ENCODE data around the gene ODAD3. TPM values are rescaled to one million over a fixed set of nuclear protein-coding genes. Genes with fewer than 3 reads are reported as not detected.
A peak's percentile ranks its signal among the peaks of the same experiment; 100 is the strongest.

Gene ODAD3
- total and polyA plus RNA-seq, 2 of the 13 experiments (the other 11 are each of a cell fraction or from before 2014, with no cell fraction given), result 0.04 to 0.08 TPM

GRCh38 chr19:11380653-11381537 is 54.0 kb downstream of the ODAD3 start (continued):
- no peak for TF ChIP-seq ZHX2 (IDR thresholded peaks at IDR 0.05; ENCODE audit: low read depth)
- TF ChIP-seq ZHX2 (CRISPR knock-in tag; IDR thresholded peaks at IDR 0.05; ENCODE audit: borderline replicate concordance), result no peak
- TF ChIP-seq ZNF576 (CRISPR knock-in tag; IDR thresholded peaks at IDR 0.05), result no peak
- peak; percentile 97 for TF ChIP-seq DRAP1 (CRISPR knock-in tag; IDR thresholded peaks at IDR 0.05)
- TF ChIP-seq ZNF775 (CRISPR knock-in tag; IDR thresholded peaks at IDR 0.05; ENCODE audit: borderline replicate concordance), result no peak
- TF ChIP-seq ZNF639 (CRISPR knock-in tag; conservative IDR thresholded peaks at IDR 0.05), result no peak
- TF ChIP-seq NFE2 (CRISPR knock-in tag; IDR thresholded peaks at IDR 0.05), result no peak
- no peak for TF ChIP-seq ARNT (IDR thresholded peaks at IDR 0.05)
- no peak for TF ChIP-seq RFXAP (CRISPR knock-in tag; IDR thresholded peaks at IDR 0.05; ENCODE audit: borderline replicate concordance)
- no peak for TF ChIP-seq ZNF205 (CRISPR knock-in tag; IDR thresholded peaks at IDR 0.05)
- no peak for TF ChIP-seq NFKBIZ (CRISPR knock-in tag; IDR thresholded peaks at IDR 0.05)
- TF ChIP-seq SRSF9 (IDR thresholded peaks at IDR 0.05; ENCODE audit: borderline replicate concordance, insufficient read depth, low read depth, low read length, poor library complexity, severe bottlenecking), result no peak
- no peak for TF ChIP-seq ZNF138 (CRISPR knock-in tag; IDR thresholded peaks at IDR 0.05; ENCODE audit: low read depth)
- peak; percentile 65 for TF ChIP-seq ASH2L (IDR thresholded peaks at IDR 0.05; ENCODE audit: insufficient read length, low read depth, low read length)
- peak; percentile 71; the same call in 1 of the 2 replicates for TF ChIP-seq TAF1 (CRISPR knock-in tag; IDR thresholded peaks at IDR 0.05)
- no peak for TF ChIP-seq ZNF552 (CRISPR knock-in tag; IDR thresholded peaks at IDR 0.05; ENCODE audit: borderline replicate concordance)
- TF ChIP-seq MTF2 (CRISPR knock-in tag; IDR thresholded peaks at IDR 0.05; ENCODE audit: borderline replicate concordance), result no peak
- peak; percentile 59; the same call in 1 of the 2 replicates for TF ChIP-seq MIXL1 (CRISPR knock-in tag; IDR thresholded peaks at IDR 0.05)
- TF ChIP-seq CERS6 (CRISPR knock-in tag; IDR thresholded peaks at IDR 0.05), result no peak
- no peak for TF ChIP-seq NPAS2 (CRISPR knock-in tag; IDR thresholded peaks at IDR 0.05; ENCODE audit: borderline replicate concordance)
- peak; percentile 83 for TF ChIP-seq HOXA3 (CRISPR knock-in tag; IDR thresholded peaks at IDR 0.05)
